Spinal cord (tissue), 10 donors: ENCODE data around the gene SLC10A6. TPM values are rescaled to one million over a fixed set of nuclear protein-coding genes. Genes with fewer than 3 reads are reported as not detected.
A peak's percentile ranks its signal among the peaks of the same experiment; 100 is the strongest.

Experiments
- DNase-seq, 6 donors: peaks; one replicate each; pipeline versions ENCODE4 v3.0.0 to v3.0.0-alpha.2; 2013 to 2015; ENCODE audit warnings: low spot score in 6 of 6, low read depth in 4 of 6
- H3K27ac ChIP-seq: one replicate; pipeline ENCODE4 v1.5.1; 2013; ENCODE audit warnings: low read depth, low read length, control low read depth
- H3K27me3 ChIP-seq: one replicate; pipeline ENCODE4 v1.6.1; 2013; ENCODE audit warnings: low read length; ENCODE audit not compliant: control insufficient read depth, insufficient read depth
- H3K36me3 ChIP-seq: one replicate; pipeline ENCODE4 v1.6.1; 2013; ENCODE audit warnings: low read length; ENCODE audit not compliant: control insufficient read depth, insufficient read depth
- H3K4me1 ChIP-seq: one replicate; pipeline ENCODE4 v1.6.1; 2013; ENCODE audit warnings: low read length; ENCODE audit not compliant: control insufficient read depth, insufficient read depth
- H3K4me3 ChIP-seq: one replicate; pipeline ENCODE4 v1.5.1; 2013; ENCODE audit warnings: low read depth, low read length, control low read depth
- H3K9me3 ChIP-seq: one replicate; pipeline ENCODE4 v1.6.1; 2013; ENCODE audit warnings: low read length; ENCODE audit not compliant: control insufficient read depth, insufficient read depth
- WGBS: methylation state at CpG from one replicate; pipeline ENCODE4 v1.1.5; 2013; ENCODE audit warnings: missing lambda C conversion rate; ENCODE audit not compliant: insufficient coverage; 5-methylcytosine and 5-hydroxymethylcytosine counted together
- polyA plus RNA-seq, 2 donors: library from polyadenylated mRNA; unstranded; fragments of 120-200 nt; gene quantifications; one replicate each; pipeline ENCODE4 v1.2.1, GENCODE V29; 2013; ENCODE audit not compliant: insufficient read length in 2 of 2
- total RNA-seq, 2 donors: library from RNA; depleted of rRNA in 1 of 2; stranded (reverse); fragments of 120-200 nt in 1 of 2; fragments of >200 nt in 1 of 2; gene quantifications; one replicate each; pipeline versions ENCODE4 v1.2.3 to v1.2.4, GENCODE V29; 2013 to 2014
- donor health status: healthy.

Gene SLC10A6
- total and polyA plus RNA-seq, 4 donors, result 0.11 to 0.79 (median 0.66) TPM; not detected in 1

GRCh38 chr4:86834901-86835300 lies 14.3 kb downstream of the SLC10A6 start:
- no CpG with 5 or more reads among the region's 3 CpGs for WGBS
- Histone ChIP-seq H3K27ac (no peak overlapping the region), H3K9me3 (peaks cover under 1% of the 10 kb centered on the region), H3K4me3 (no peak overlapping the region), H3K36me3 (no peaks in the 10 kb centered on the region), H3K27me3 (no peaks in the 10 kb centered on the region), H3K4me1 (no peaks in the 10 kb centered on the region)
- no peak for DNase-seq

DNA sequence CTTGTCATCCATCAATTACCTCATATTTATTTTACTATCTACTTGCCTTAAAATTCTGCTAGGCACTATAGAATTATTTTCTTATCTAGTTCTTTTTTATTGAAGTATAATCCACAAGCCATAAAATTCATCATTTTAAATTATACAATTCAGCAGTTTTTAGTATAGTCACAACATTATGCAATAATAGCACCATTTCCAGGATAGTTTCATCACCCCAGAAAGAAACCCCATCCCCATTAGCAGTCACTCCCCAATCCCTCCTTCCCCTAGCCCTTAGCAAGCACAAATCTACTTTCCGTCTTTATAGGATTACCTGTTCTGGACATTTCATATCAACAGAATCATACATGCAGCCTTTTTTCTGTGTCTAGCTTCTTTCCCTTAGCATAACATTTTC lies 15.6 kb downstream of the SLC10A6 start:
- peaks cover 2% of the 10 kb centered on the region for H3K9me3 ChIP-seq
- H3K4me3 ChIP-seq, result no peak overlapping the region
- H3K4me1 ChIP-seq, result no peaks in the 10 kb centered on the region
- 100% methylated on average over 1 of the region's 1 CpG for WGBS
- H3K27me3 ChIP-seq, result no peaks in the 10 kb centered on the region
- H3K36me3 ChIP-seq, result no peaks in the 10 kb centered on the region
- no peak overlapping the region for H3K27ac ChIP-seq
- DNase-seq, result no peak

DNA sequence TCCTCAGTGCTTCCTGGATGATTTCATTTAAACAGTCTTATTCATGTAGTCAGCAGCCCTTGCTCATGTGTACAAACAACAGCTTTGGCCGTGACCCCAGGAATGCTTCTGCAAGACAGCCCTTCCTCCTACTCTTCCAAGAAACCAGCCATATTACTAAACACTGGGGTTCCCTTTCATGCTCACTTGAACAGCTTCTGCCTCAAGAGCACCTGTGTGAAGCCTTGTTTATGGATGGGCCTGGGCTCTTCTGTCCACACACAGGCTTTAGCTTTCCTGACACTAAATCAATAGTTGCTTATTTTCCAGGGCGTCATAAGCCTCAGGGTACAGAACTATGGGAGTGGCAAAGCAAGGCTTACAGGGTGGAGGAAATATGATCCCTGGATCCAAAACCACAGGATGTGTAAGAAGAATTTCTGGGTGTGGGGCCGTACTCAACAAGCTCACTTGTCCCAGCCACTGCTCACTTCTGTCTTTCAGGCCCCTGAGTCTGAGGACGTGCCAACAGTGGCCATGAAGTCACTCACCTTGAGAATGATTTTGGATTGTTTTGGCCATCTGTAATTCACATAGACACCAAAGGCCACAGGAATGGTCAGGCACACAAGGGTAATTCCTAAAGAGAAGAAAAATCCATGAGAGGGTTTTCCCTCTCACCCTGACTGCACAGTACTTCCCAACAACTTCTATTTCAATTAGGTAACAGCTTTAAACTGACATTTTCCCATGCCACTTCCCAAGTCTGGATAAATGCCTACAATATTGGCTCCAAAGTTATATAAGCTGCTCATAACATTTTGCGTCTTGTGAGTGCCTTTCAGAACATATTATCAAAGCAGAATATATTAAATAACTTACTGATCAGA lies 17.7 kb downstream of the SLC10A6 start:
- H3K4me3 ChIP-seq, result no peak overlapping the region

DNA sequence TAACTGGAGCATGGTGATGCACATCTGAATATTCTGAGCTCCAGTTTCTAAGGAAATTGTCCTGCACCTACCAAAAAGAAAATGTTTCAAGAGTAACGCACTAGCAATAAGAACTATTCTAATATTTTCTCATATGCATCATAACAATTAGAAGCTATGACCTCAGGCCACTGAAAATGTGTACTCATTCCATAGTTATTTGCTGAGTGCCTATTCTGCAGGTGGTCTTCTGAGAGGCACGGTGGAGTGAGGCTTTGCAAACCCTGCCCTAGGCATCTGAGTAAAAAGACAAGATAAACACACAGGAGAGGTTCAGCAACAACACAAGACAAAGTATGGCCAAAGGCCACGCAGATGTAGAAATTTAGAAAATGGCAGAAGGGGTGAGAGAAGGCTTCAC lies 23.7 kb downstream of the SLC10A6 start:
- 80% methylated on average over 3 of the region's 3 CpGs for WGBS

More for the DNA sequence above, 17.7 kb downstream of the SLC10A6 start:
- Histone ChIP-seq H3K9me3 (peaks cover 2% of the 10 kb centered on the region), H3K27ac (peak overlapping the region; percentile 18), H3K27me3 (no peaks in the 10 kb centered on the region), H3K4me1 (no peaks in the 10 kb centered on the region), H3K36me3 (no peaks in the 10 kb centered on the region)
- peak in 1 of 6 donors; percentile 32 for DNase-seq
- 83% methylated on average over 2 of the region's 5 CpGs for WGBS

DNA sequence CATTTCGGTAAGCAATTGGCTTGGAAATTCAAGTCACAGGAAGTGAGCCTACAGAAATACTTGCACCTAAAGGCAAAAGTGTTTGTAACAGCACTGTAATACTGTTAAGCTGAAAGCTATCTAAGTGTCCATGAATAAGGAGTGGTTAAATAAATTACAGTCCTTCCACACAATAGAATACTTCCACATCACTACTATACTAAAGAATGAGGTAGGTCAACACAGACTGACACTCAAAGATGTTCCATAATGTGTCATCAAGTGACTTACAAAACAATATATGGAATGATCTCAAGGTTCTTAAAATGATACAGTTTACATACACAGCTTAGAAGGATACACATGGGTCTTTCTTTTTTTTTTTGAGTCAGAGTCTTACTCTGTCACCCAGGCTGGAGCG lies 27.0 kb downstream of the SLC10A6 start:
- H3K27ac ChIP-seq, result no peak overlapping the region
- no peaks in the 10 kb centered on the region for H3K9me3 ChIP-seq
- 100% methylated on average over 2 of the region's 2 CpGs for WGBS
- no peak for DNase-seq
- H3K27me3 ChIP-seq, result no peaks in the 10 kb centered on the region
- no peaks in the 10 kb centered on the region for H3K4me1 ChIP-seq
- H3K36me3 ChIP-seq, result no peaks in the 10 kb centered on the region
- H3K4me3 ChIP-seq, result no peak overlapping the region

More for the DNA sequence above, 23.7 kb downstream of the SLC10A6 start:
- no peak for DNase-seq
- Histone ChIP-seq H3K4me3 (no peak overlapping the region), H3K27ac (no peak overlapping the region), H3K9me3 (peaks cover 2% of the 10 kb centered on the region), H3K36me3 (no peaks in the 10 kb centered on the region), H3K4me1 (no peaks in the 10 kb centered on the region), H3K27me3 (no peaks in the 10 kb centered on the region)

DNA sequence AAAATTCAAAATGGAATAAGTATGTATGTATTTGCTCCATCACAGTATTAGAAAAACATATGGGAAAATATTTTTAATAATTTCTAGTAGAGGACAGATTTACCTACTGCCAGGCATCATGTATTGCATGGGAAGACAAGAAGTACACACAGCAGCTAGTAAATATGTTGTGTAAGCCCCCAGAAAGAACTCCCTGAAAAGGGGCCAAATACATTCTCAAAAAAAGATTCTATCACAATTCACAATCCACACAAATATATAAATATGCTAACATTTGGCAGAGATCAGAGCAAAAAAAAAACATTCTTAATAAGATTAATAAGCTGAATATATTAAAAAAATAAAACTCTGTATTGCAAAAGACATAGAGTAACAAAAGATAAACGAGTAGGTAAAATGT lies 28.0 kb downstream of the SLC10A6 start:
- H3K4me1 ChIP-seq, result no peaks in the 10 kb centered on the region
- no peaks in the 10 kb centered on the region for H3K36me3 ChIP-seq
- H3K4me3 ChIP-seq, result no peak overlapping the region
- no peak overlapping the region for H3K27ac ChIP-seq
- no peak for DNase-seq
- WGBS, result no CpG with 5 or more reads among the region's 1 CpG
- H3K27me3 ChIP-seq, result no peaks in the 10 kb centered on the region
- H3K9me3 ChIP-seq, result no peaks in the 10 kb centered on the region

- Histone ChIP-seq H3K27ac (no peak overlapping the region), H3K27me3 (no peaks in the 10 kb centered on the region)
- 93% methylated on average over 5 of the region's 7 CpGs for WGBS
These were observed 29.6 kb downstream of the SLC10A6 start for GRCh38 chr4:86819561-86819960.

GRCh38 chr4:86818841-86819240 lies 30.3 kb downstream of the SLC10A6 start:
- H3K4me3 ChIP-seq, result no peak overlapping the region
- H3K4me1 ChIP-seq, result no peaks in the 10 kb centered on the region
- peaks cover 4% of the 10 kb centered on the region for H3K9me3 ChIP-seq
- WGBS, result 79% methylated on average over 3 of the region's 3 CpGs
- no peaks in the 10 kb centered on the region for H3K27me3 ChIP-seq
- no peak overlapping the region for H3K27ac ChIP-seq
- DNase-seq, result no peak
- H3K36me3 ChIP-seq, result no peaks in the 10 kb centered on the region

More at GRCh38 chr4:86819561-86819960, 29.6 kb downstream of the SLC10A6 start:
- H3K4me1 ChIP-seq, result no peaks in the 10 kb centered on the region
- H3K9me3 ChIP-seq, result peaks cover 4% of the 10 kb centered on the region
- DNase-seq, result no peak
- H3K36me3 ChIP-seq, result no peaks in the 10 kb centered on the region
- no peak overlapping the region for H3K4me3 ChIP-seq

- WGBS, result 100% methylated on average over 1 of the region's 2 CpGs
- Histone ChIP-seq H3K27ac (no peak overlapping the region), H3K36me3 (no peaks in the 10 kb centered on the region), H3K27me3 (no peaks in the 10 kb centered on the region), H3K4me3 (no peak overlapping the region), H3K4me1 (no peaks in the 10 kb centered on the region), H3K9me3 (peaks cover 4% of the 10 kb centered on the region)
- DNase-seq, result no peak
These were observed 31.0 kb downstream of the SLC10A6 start for GRCh38 chr4:86818211-86818610.
